ENCODE measurements around the gene MTM1.

MTM1 gene

GRCh38 chrX:150543230-150544155 is 24.9 kb upstream of the MTM1 start:
- DNase-seq (ENCODE audit: insufficient read length, low spot score), result no peak
- no peak for TF ChIP-seq CTCF (IDR thresholded peaks at IDR 0.05; ENCODE audit: insufficient read depth, missing control alignments)
- FAIRE-seq, result no peak

- no peak for TF ChIP-seq CTCF (IDR thresholded peaks at IDR 0.05; ENCODE audit: insufficient read depth, missing control alignments)
- FAIRE-seq (no peak), DNase-seq (ENCODE audit: insufficient read length, low spot score) (no peak)
Measured at GRCh38 chrX:150544222-150544787, 24.1 kb upstream of the MTM1 start.

GRCh38 chrX:150544835-150545770 is 23.3 kb upstream of the MTM1 start:
- FAIRE-seq, result no peak
- no peak for DNase-seq (ENCODE audit: insufficient read length, low spot score)
- no peak for TF ChIP-seq CTCF (IDR thresholded peaks at IDR 0.05; ENCODE audit: insufficient read depth, missing control alignments)

- no peak for FAIRE-seq
- TF ChIP-seq CTCF (IDR thresholded peaks at IDR 0.05; ENCODE audit: insufficient read depth, missing control alignments), result no peak
- DNase-seq (ENCODE audit: insufficient read length, low spot score), result no peak
Measured at GRCh38 chrX:150546711-150547153, 21.7 kb upstream of the MTM1 start.

GRCh38 chrX:150547375-150548115 is 20.9 kb upstream of the MTM1 start:
- FAIRE-seq, result no peak
- DNase-seq (ENCODE audit: insufficient read length, low spot score), result no peak
- TF ChIP-seq CTCF (IDR thresholded peaks at IDR 0.05; ENCODE audit: insufficient read depth, missing control alignments), result no peak

- DNase-seq (ENCODE audit: insufficient read length, low spot score), result no peak
- TF ChIP-seq CTCF (IDR thresholded peaks at IDR 0.05; ENCODE audit: insufficient read depth, missing control alignments), result no peak
- no peak for FAIRE-seq
Measured at GRCh38 chrX:150548251-150548650, 20.2 kb upstream of the MTM1 start.

Data from D721Med (cell line).